Measurements from ENCODE around the gene CD8A. TPM values are rescaled to one million over a fixed set of nuclear protein-coding genes. Genes with fewer than 3 reads are reported as not detected.

The CD8A gene
- polyA plus RNA-seq, 1 of the 3 experiments (the other 2 are of a cell fraction), result 0.05 TPM

GRCh38 chr2:86788165-86788564 lies 2.5 kb downstream of the CD8A start (continued):
- TF ChIP-seq CTCF (IDR thresholded peaks at IDR 0.05) (no peak), EP300 (IDR thresholded peaks at IDR 0.05; ENCODE audit: borderline replicate concordance in 1 of 2, low read depth in 1 of 2, low read length in 1 of 2) (no peak)

- ChIA-PET POLR2A (interaction anchor here (1.1 kb wide), 1 partner anchor 20 kb away, joined by 3 read pairs; no protein-coding TSS in a partner anchor), CTCF (no interaction called here)
- Histone ChIP-seq H3K9me3 (no peaks in the 10 kb centered on the region), H3K36me3 (replicated peaks in 1 of 2; ENCODE audit: control insufficient read depth in 1 of 2, insufficient read depth in 2 of 2, low read length in 1 of 2) (no peaks in the 10 kb centered on the region), H3K27ac (ENCODE audit: low read depth in 2 of 2, low read length in 1 of 2) (no peak overlapping the region), H3F3A (replicated peaks; ENCODE audit: insufficient read depth) (no peaks in the 10 kb centered on the region), H3K79me2 (ENCODE audit: insufficient read depth) (no peaks in the 10 kb centered on the region), H3K9ac (no peak overlapping the region), H2AFZ (ENCODE audit: low read depth) (no peak overlapping the region), H3K4me1 (ENCODE audit: control insufficient read depth in 1 of 2, insufficient read depth in 2 of 2, low read depth in 1 of 2, low read length in 1 of 2) (peaks cover 0 to 5% of the 10 kb centered on the region in 2 experiments; a peak in 1 of 4 replicates), H3K9me2 (no peaks in the 10 kb centered on the region), H4K20me1 (ENCODE audit: insufficient read depth) (no peaks in the 10 kb centered on the region), H3K27me3 (ENCODE audit: insufficient read depth) (peaks cover 39% of the 10 kb centered on the region), H3K4me2 (no peak overlapping the region), H3K4me3 (ENCODE audit: low read depth in 2 of 2, low read length in 1 of 2) (no peak overlapping the region)
- 14% methylated on average over 2 of the region's 2 CpGs for WGBS (ENCODE audit: low lambda C conversion rate)
- no peak for TF ChIP-seq RAD21 (IDR thresholded peaks at IDR 0.05; ENCODE audit: low read length)
- TF ChIP-seq GATA2 (CRISPR knock-in tag; IDR thresholded peaks at IDR 0.05), result no peak
- no peak for TF ChIP-seq MAX (IDR thresholded peaks at IDR 0.05; ENCODE audit: low read depth)
- no peak for TF ChIP-seq ZBTB33 (IDR thresholded peaks at IDR 0.05; ENCODE audit: borderline replicate concordance, low read depth)
- TF ChIP-seq USF1 (IDR thresholded peaks at IDR 0.05; ENCODE audit: borderline replicate concordance, low read depth), result no peak
- DNase-seq, result peak; percentile 30
Measured at GRCh38 chr2:86787736-86788135, 3.0 kb downstream of the CD8A start.

GRCh38 chr2:86786001-86786536 lies 4.6 kb downstream of the CD8A start:
- Histone ChIP-seq H3K9me2 (no peaks in the 10 kb centered on the region), H3K9ac (no peak overlapping the region), H3K79me2 (ENCODE audit: insufficient read depth) (no peaks in the 10 kb centered on the region), H4K20me1 (ENCODE audit: insufficient read depth) (no peaks in the 10 kb centered on the region), H2AFZ (ENCODE audit: low read depth) (no peak overlapping the region), H3K27ac (ENCODE audit: low read depth in 2 of 2, low read length in 1 of 2) (no peak overlapping the region), H3K9me3 (no peaks in the 10 kb centered on the region), H3K4me1 (ENCODE audit: control insufficient read depth in 1 of 2, insufficient read depth in 2 of 2, low read depth in 1 of 2, low read length in 1 of 2) (peaks cover 0 to 5% of the 10 kb centered on the region in 2 experiments; a peak in 1 of 4 replicates), H3K4me3 (ENCODE audit: low read depth in 2 of 2, low read length in 1 of 2) (no peak overlapping the region), H3K4me2 (no peak overlapping the region), H3K27me3 (ENCODE audit: insufficient read depth) (peaks cover 32% of the 10 kb centered on the region), H3K36me3 (replicated peaks in 1 of 2; ENCODE audit: control insufficient read depth in 1 of 2, insufficient read depth in 2 of 2, low read length in 1 of 2) (no peaks in the 10 kb centered on the region), H3F3A (replicated peaks; ENCODE audit: insufficient read depth) (no peaks in the 10 kb centered on the region)
- ChIA-PET CTCF (no interaction called here), POLR2A (no interaction called here)
- TF ChIP-seq GABPA (IDR thresholded peaks at IDR 0.05; ENCODE audit: low read depth) (no peak), NFIC (IDR thresholded peaks at IDR 0.05; ENCODE audit: borderline replicate concordance) (no peak), MXI1 (IDR thresholded peaks at IDR 0.05; ENCODE audit: low read depth, low read length) (no peak), IRF3 (IDR thresholded peaks at IDR 0.05; ENCODE audit: low read depth, low read length) (no peak), USF1 (IDR thresholded peaks at IDR 0.05; ENCODE audit: borderline replicate concordance, low read depth) (no peak), NRF1 (IDR thresholded peaks at IDR 0.05; ENCODE audit: low read depth, low read length) (no peak)
- DNase-seq, result no peak
- 64% methylated on average over 10 of the region's 10 CpGs for WGBS (ENCODE audit: low lambda C conversion rate)
